D341Med (cell line): ENCODE results near the gene PDE5A.
"Not testable (repeated sequence)": the region's sequence is repeated elsewhere in the genome, so short reads cannot be mapped to it uniquely, and the experiment has no call there.

Source experiments
- DNase-seq: peaks from one replicate; pipeline ENCODE4 v3.0.0; 2012; ENCODE audit warnings: low spot score

Gene PDE5A

GRCh38 chr4:119628281-119629141 lies at the start of gene PDE5A:
Gene PDE5A (minus strand): TSS chr4:119628804. CDS start chr4:119628671, 133 bp downstream.
- peak; percentile 90 for DNase-seq

- DNase-seq = no peak
These were observed 47.5 kb upstream of the PDE5A start for GRCh38 chr4:119676101-119676500.

- no peak for DNase-seq
These were observed 46.8 kb upstream of the PDE5A start for GRCh38 chr4:119675391-119675790.

GRCh38 chr4:119672938-119673337 lies 44.3 kb upstream of the PDE5A start:
- no peak for DNase-seq

- DNase-seq = no peak
These were observed 43.5 kb upstream of the PDE5A start for GRCh38 chr4:119672086-119672485.

GRCh38 chr4:119671205-119671604 lies 42.6 kb upstream of the PDE5A start:
- DNase-seq = no peak

- DNase-seq = peak; percentile 30
These were observed 39.2 kb upstream of the PDE5A start for GRCh38 chr4:119667802-119668201.

- peak; percentile 53 for DNase-seq
These were observed 38.1 kb upstream of the PDE5A start for GRCh38 chr4:119666653-119667091.

GRCh38 chr4:119665752-119666151 lies 37.1 kb upstream of the PDE5A start:
- no peak for DNase-seq

- no peak for DNase-seq
These were observed 35.7 kb upstream of the PDE5A start for GRCh38 chr4:119664168-119664907.

- DNase-seq = no peak
These were observed 34.7 kb upstream of the PDE5A start for GRCh38 chr4:119663160-119663788.

GRCh38 chr4:119662612-119663011 lies 34.0 kb upstream of the PDE5A start:
- DNase-seq = not testable (repeated sequence)

GRCh38 chr4:119661231-119661630 lies 32.6 kb upstream of the PDE5A start:
- DNase-seq = no peak

- no peak for DNase-seq
These were observed 31.0 kb upstream of the PDE5A start for GRCh38 chr4:119659576-119659975.

- no peak for DNase-seq
These were observed 28.6 kb upstream of the PDE5A start for GRCh38 chr4:119657111-119657611.

- no peak for DNase-seq
These were observed 27.7 kb upstream of the PDE5A start for GRCh38 chr4:119656342-119656741.

- no peak for DNase-seq
These were observed 26.7 kb upstream of the PDE5A start for GRCh38 chr4:119655111-119655837.

- DNase-seq = no peak
These were observed 25.4 kb upstream of the PDE5A start for GRCh38 chr4:119653990-119654389.

- no peak for DNase-seq
These were observed 24.4 kb upstream of the PDE5A start for GRCh38 chr4:119652998-119653397.

- no peak for DNase-seq
These were observed 19.8 kb upstream of the PDE5A start for GRCh38 chr4:119648398-119648797.

GRCh38 chr4:119647558-119647957 lies 19.0 kb upstream of the PDE5A start:
- DNase-seq = no peak
